ENCODE results near the gene DPPA2. TPM values are rescaled to one million over a fixed set of nuclear protein-coding genes. Genes with fewer than 3 reads are reported as not detected.

Gene DPPA2
- total RNA-seq, 4 donors from 2014 or later = not detected

GRCh38 chr3:109339714-109340648, 23.7 kb upstream of the DPPA2 start:
- WGBS, 2 donors = 49 to 59% methylated on average over 5 of the region's 5 CpGs
- no peak for DNase-seq (ENCODE audit: low spot score in 2 of 2)
- TF ChIP-seq POLR2A (IDR thresholded peaks at IDR 0.05) = no peak
- no peak for TF ChIP-seq CTCF (IDR thresholded peaks at IDR 0.05)
- no peak overlapping the region for H3K4me3 ChIP-seq (ENCODE audit: low read depth, poor library complexity, severe bottlenecking)
- intact Hi-C loops (cut with DNase I; ENCODE audit: low total_unique reads) = no loop called here

DNA sequence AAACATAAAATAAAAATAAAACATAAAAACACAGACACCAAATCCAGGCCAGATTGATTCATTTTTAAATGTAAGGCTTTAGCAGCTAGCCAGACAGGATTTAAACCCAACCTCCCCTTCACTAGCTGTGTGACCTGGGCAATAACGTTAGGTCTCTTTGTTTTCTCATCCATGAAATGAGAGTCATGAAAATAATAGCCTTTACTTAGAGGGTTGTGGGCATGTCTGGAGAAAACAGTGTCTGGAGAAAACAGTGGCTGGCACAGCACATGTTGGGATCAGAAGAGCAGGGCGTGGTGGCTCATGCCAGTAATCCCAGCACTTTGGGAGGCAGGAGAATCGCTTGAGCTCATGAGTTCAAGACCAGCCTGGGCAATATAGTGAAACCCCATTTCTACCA, 22.9 kb upstream of the DPPA2 start:
- no peak overlapping the region for H3K4me3 ChIP-seq (ENCODE audit: low read depth, poor library complexity, severe bottlenecking)
- TF ChIP-seq POLR2A (IDR thresholded peaks at IDR 0.05) = no peak
- TF ChIP-seq CTCF (IDR thresholded peaks at IDR 0.05) = no peak
- intact Hi-C loops (cut with DNase I; ENCODE audit: low total_unique reads) = no loop called here
- peak in 1 of 2 donors; percentile 18 for DNase-seq (ENCODE audit: low spot score in 2 of 2)
- WGBS, 2 donors = 51 to 60% methylated on average over 3 of the region's 3 CpGs

- DNase-seq (ENCODE audit: low spot score in 2 of 2) = no peak
- intact Hi-C loops (cut with DNase I; ENCODE audit: low total_unique reads) = no loop called here
- TF ChIP-seq CTCF (IDR thresholded peaks at IDR 0.05) (no peak), POLR2A (IDR thresholded peaks at IDR 0.05) (no peak)
- no peak overlapping the region for H3K4me3 ChIP-seq (ENCODE audit: low read depth, poor library complexity, severe bottlenecking)
- WGBS, 2 donors = 45 to 54% methylated on average over 4 of the region's 4 CpGs
Observed at GRCh38 chr3:109338322-109338721, 22.0 kb upstream of the DPPA2 start.

GRCh38 chr3:109337393-109337792, 21.1 kb upstream of the DPPA2 start, which contains the start of gene DPPA4:
DPPA4 (minus strand) TSS chr3:109337546; CDS start chr3:109337517, 29 bp downstream.
- WGBS, 2 donors = 49 to 65% methylated on average over 5 of the region's 5 CpGs
- TF ChIP-seq CTCF (IDR thresholded peaks at IDR 0.05) (no peak), POLR2A (IDR thresholded peaks at IDR 0.05) (no peak)
- H3K4me3 ChIP-seq (ENCODE audit: low read depth, poor library complexity, severe bottlenecking) = no peak within 1 kb of the TSS
- peak in 1 of 2 donors; percentile 62 for DNase-seq (ENCODE audit: low spot score in 2 of 2)
- intact Hi-C loops (cut with DNase I; ENCODE audit: low total_unique reads) = no loop called here

DNA sequence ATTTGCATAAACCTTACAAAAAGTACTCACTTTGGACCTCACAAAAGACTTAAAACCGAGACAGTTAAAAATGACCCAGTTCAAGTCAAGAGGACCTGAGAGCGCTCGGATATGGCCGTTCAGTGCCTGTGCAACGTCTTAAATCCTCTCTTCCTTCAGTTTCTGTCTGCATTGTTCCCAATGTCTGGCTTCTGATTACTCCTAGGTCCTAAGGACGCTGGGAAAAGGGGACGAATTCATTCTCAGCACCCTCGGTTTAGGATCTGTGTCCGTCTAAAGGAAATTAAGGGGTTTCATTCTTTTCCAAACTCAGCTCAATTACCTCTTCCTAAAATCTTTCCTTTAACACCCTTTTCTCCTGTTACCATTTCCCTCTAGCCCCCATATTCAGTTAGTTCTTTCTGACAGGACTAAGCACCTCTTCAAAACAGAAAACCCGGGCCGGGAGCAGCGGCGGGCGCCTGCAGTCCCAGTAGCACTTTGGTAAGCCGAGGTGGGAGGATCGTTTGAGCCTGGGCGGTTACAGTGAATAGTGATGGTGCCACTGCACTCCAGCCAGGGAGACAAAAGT, 20.1 kb upstream of the DPPA2 start:
- TF ChIP-seq CTCF (IDR thresholded peaks at IDR 0.05) = no peak
- no peak for TF ChIP-seq POLR2A (IDR thresholded peaks at IDR 0.05)
- H3K4me3 ChIP-seq (ENCODE audit: low read depth, poor library complexity, severe bottlenecking) = no peak overlapping the region
- intact Hi-C loops (cut with DNase I; ENCODE audit: low total_unique reads) = no loop called here
- no peak for DNase-seq (ENCODE audit: low spot score in 2 of 2)
- WGBS, 2 donors = 10 to 12% methylated on average over 17 of the region's 17 CpGs
